ENCODE data around the gene ANO1. TPM values are rescaled to one million over a fixed set of nuclear protein-coding genes. Genes with fewer than 3 reads are reported as not detected.
A peak's percentile ranks its signal among the peaks of the same experiment; 100 is the strongest.
"Not testable (repeated sequence)": the region's sequence is repeated elsewhere in the genome, so short reads cannot be mapped to it uniquely, and the experiment has no call there.

Gene ANO1
- 7.9 TPM for total RNA-seq

GRCh38 chr11:70078095-70078780 lies at the start of gene ANO1:
TSS of gene ANO1 (plus strand) at chr11:70078317. CDS start at chr11:70078607, 290 bp downstream.
- ATAC-seq, result no peak

- no peak for ATAC-seq
Observed at GRCh38 chr11:70029115-70029860, 48.8 kb upstream of the ANO1 start.

DNA sequence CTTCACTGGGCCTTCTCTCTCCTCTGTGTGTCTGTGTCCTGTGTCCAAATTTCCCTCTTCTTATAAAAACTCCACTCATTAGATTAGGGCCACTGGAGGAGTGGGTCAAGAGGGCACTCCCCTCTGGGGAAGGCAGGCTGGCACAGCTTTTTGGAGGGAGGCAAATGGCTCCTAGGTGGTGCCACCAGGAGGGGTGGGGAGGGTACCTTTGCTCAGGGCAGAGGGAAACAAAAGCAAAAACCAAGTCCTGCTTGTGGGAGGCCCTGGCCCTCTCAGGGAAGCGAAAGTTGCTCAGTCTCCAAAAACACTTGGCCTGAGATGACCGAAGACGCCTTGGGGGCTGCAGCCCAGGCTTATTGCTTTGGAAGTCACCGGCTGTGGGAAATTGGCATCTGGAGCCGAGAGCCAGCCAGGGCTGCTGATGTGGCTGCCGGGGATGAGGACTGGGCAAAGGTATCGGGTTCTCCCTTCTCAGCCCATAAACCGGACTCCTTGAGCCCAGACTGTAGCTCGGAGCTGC lies 48.2 kb upstream of the ANO1 start:
- no peak for ATAC-seq

- ATAC-seq, result no peak
Observed at GRCh38 chr11:70030412-70030811, 47.7 kb upstream of the ANO1 start.

GRCh38 chr11:70031631-70032469 lies 46.3 kb upstream of the ANO1 start:
- ATAC-seq, result no peak

DNA sequence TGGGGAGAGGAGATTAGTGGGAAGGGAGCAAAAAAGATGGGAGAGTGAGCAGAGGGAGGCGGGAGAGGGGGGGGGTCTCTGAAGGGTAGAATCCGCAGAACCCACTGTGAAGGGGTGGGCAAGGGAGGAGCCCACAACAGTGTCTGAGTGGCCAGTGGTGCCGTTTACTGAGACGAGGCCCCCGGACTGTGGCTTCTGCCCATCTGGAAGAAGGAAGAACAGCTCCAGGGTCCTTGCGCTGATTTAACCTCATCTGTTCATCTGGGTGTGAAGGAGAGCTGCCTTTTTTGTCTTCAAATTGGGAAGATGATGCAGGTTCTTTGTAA lies 45.7 kb upstream of the ANO1 start:
- ATAC-seq, result no peak

DNA sequence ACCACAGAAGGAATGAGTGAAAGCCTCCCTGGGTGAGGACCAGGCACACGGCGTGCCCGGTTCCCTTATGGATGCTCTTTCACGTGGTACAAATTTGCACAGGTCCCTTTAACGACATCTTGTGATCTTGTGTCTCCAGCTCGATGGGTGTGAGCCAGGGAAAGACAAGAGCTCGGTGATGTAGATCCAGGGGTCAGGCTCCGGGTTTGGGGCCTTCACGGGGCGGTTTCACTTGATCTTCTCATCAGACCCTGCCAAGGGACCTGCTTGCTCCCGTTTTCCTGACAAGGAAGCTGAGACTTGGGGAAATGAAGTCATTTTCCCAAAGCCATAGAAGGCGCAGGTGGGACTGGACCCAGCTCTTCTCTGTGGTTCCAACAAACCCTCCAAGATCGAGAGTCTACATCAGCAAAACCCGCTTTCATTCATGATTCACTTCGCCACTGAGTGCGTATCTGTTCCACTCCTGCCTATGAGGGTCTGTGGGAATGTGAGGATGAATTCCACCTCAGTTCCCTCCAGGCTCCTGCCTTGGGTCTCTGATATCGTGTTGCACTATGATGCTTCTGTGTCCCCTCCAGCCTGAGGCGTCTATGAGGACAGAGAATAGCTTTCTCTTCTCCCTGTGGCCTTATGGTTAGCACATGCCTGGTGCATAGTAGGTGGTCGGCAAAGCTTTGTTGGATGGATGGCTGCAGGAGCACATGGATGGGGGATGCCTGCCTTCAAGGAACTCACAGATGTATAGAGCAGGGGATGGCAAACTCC lies 45.0 kb upstream of the ANO1 start:
- ATAC-seq, result no peak

- ATAC-seq, result no peak
Observed at GRCh38 chr11:70033711-70034070, 44.4 kb upstream of the ANO1 start.

- ATAC-seq, result no peak
Observed at GRCh38 chr11:70034740-70035365, 43.3 kb upstream of the ANO1 start.

DNA sequence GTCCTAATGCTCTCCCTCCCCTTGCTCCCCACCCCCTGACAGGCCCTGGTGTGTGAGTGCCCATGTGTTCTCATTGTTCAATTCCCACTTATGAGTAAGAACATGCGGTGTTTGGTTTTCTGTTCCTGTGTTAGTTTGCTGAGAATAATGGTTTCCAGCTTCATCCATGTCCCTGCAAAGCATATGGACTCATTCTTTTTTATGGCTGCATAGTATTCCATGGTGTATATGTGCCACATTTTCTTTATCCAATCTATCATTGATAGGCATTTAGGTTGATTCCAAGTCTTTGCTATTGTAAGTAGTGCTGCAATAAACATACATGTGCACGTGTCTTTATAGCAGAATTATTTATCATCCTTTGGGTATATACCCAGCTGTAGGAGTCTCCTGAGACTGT lies 42.5 kb upstream of the ANO1 start:
- ATAC-seq, result not testable (repeated sequence)

- ATAC-seq, result peak; percentile 43
Observed at GRCh38 chr11:70036971-70037882, 40.9 kb upstream of the ANO1 start.

DNA sequence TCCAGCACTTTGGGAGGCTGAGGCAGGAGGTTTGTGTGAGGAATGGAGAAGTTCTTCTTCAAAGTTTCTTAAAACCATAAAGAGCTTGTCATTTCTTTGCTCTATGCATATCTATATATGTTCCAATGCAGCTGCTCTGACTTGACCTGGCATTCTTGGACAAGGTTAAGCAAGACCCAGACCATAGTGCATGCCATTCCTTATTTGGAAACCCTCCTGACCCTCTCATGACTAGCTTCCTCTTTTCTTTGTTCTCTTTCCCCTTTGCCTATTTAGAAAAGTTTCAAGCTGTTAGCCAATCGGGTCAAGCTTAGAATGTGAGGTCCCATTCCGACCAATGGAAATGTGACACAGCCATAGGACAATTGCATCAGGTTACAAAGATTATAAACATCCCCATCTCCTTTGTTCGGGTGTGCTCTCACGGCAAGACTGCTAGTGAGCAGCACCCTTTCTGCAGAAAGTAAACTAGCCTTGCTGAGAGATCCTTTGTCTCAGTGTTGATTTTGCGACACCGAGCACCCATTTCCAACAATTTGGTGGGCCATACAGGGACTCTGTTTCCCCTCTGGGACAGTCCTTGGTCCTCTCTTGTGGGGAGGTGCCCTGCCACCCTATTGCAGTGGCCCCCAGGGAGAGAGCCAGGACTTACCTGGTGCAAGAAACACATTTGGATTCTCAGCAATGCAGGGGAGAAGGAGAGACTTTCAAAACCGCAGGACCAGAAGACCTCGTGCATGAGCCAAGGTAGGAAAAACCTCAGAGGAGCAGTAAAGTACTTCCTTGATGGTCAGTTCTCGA lies 39.9 kb upstream of the ANO1 start:
- no peak for ATAC-seq

- ATAC-seq, result no peak
Observed at GRCh38 chr11:70040452-70040851, 37.7 kb upstream of the ANO1 start.

GRCh38 chr11:70040869-70041501 lies 37.1 kb upstream of the ANO1 start:
- ATAC-seq, result no peak

GRCh38 chr11:70043482-70043881 lies 34.6 kb upstream of the ANO1 start:
- ATAC-seq, result no peak

GRCh38 chr11:70046089-70046488 lies 32.0 kb upstream of the ANO1 start:
- no peak for ATAC-seq

GRCh38 chr11:70048279-70049024 lies 29.7 kb upstream of the ANO1 start:
- peak; percentile 96 for ATAC-seq

- no peak for ATAC-seq
Observed at GRCh38 chr11:70049045-70049444, 29.1 kb upstream of the ANO1 start.

- ATAC-seq, result no peak
Observed at GRCh38 chr11:70050243-70050642, 27.9 kb upstream of the ANO1 start.
